Dedifferentiated amniotic fluid mesenchymal stem cell (primary cell): ENCODE measurements around the gene TMEM35A.
"Not testable (repeated sequence)": the region's sequence is repeated elsewhere in the genome, so short reads cannot be mapped to it uniquely, and the experiment has no call there.

ENCODE experiments used
- DNase-seq: peaks from one replicate; pipeline ENCODE4 v3.0.0-alpha.2; 2016; ENCODE audit errors: extremely low spot score

Gene TMEM35A

GRCh38 chrX:101078716-101079598, at the start of gene TMEM35A:
Gene TMEM35A (plus strand): TSS chrX:101078879. CDS start chrX:101079003, 124 bp downstream.
- DNase-seq: no peak

- no peak for DNase-seq
These were observed 49.0 kb upstream of the TMEM35A start for GRCh38 chrX:101029665-101030064.

GRCh38 chrX:101037231-101037630, 41.4 kb upstream of the TMEM35A start:
- no peak for DNase-seq

GRCh38 chrX:101040197-101040596, 38.5 kb upstream of the TMEM35A start:
- DNase-seq: no peak

GRCh38 chrX:101051153-101051548, 27.5 kb upstream of the TMEM35A start:
- no peak for DNase-seq

- DNase-seq: peak; percentile 49
These were observed 27.0 kb upstream of the TMEM35A start, which contains the start of gene TRMT2B for GRCh38 chrX:101051549-101052302. Gene TRMT2B (minus strand): TSS chrX:101052111. CDS start chrX:101042289, 9,822 bp downstream.

- DNase-seq: not testable (repeated sequence)
These were observed 22.1 kb upstream of the TMEM35A start for GRCh38 chrX:101056551-101056950.

- DNase-seq: peak; percentile 4
These were observed 21.5 kb upstream of the TMEM35A start for GRCh38 chrX:101057093-101057714.

- DNase-seq: no peak
These were observed 16.5 kb upstream of the TMEM35A start for GRCh38 chrX:101062176-101062575.

GRCh38 chrX:101071582-101071981, 7.1 kb upstream of the TMEM35A start:
- no peak for DNase-seq

- no peak for DNase-seq
These were observed 1.1 kb downstream of the TMEM35A start for GRCh38 chrX:101079736-101080270.

GRCh38 chrX:101080326-101081124, 1.8 kb downstream of the TMEM35A start:
- no peak for DNase-seq

GRCh38 chrX:101081231-101081630, 2.6 kb downstream of the TMEM35A start:
- no peak for DNase-seq

- no peak for DNase-seq
These were observed 13.1 kb downstream of the TMEM35A start for GRCh38 chrX:101091817-101092216.

- DNase-seq: peak; percentile 83
These were observed 19.1 kb downstream of the TMEM35A start, which contains the start of gene CENPI for GRCh38 chrX:101097546-101098453. Gene CENPI (plus strand): TSS chrX:101098204. CDS start chrX:101101071, 2,867 bp downstream.

- DNase-seq: peak; percentile 26
These were observed 29.6 kb downstream of the TMEM35A start for GRCh38 chrX:101108284-101108683.

GRCh38 chrX:101117701-101118100, 39.0 kb downstream of the TMEM35A start:
- DNase-seq: no peak

- no peak for DNase-seq
These were observed 57.6 kb downstream of the TMEM35A start for GRCh38 chrX:101136235-101136634.
